DMS79 treated with DMSO at 0.1 percent for 48 hours (cell line): ENCODE data around the gene FAU.

Experiments
- DNase-seq: peaks from one replicate; lab custom pipeline; 2025; lab: John Stamatoyannopoulos, UW

FAU gene

DNA sequence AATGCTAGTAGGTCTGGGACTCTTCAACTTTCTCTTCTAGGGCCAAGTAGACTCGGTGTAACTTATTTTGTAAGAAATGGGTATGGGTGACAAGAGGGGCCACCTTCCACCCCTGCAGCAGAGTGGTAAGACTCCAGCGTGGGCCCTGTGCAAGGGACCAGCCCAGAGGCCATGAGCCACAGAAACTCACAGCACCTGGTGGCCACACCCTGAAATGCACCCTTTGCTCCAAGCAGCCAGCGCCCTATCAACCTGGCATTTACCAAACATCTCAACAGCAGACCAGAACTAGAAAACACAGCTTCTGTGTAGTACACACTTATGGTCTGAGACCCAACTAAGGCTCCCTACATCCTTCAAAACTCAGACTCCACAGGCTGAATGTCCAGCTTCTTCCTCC, 43.8 kb downstream of the FAU start:
- DNase-seq, result no peak

DNA sequence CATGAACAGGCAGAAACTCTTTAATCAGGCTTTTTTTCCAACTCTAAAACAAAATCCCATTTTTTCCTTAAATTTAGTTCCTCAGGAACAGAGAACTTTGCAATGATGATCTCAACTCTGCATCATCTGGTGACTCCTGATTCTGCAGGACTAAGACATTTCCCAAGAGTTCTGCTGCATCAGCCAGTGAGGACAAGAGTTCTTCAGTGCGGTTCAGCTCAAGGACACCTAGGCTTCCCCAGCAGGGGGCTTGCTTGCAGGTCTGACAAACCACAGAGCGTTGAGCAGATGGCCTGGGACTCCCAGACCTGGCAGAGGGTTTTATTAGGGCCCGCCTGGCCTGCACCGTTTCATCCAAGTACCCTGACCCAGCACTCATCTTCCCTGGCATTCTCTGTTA, 44.5 kb downstream of the FAU start:
- peak; percentile 7 for DNase-seq

DNA sequence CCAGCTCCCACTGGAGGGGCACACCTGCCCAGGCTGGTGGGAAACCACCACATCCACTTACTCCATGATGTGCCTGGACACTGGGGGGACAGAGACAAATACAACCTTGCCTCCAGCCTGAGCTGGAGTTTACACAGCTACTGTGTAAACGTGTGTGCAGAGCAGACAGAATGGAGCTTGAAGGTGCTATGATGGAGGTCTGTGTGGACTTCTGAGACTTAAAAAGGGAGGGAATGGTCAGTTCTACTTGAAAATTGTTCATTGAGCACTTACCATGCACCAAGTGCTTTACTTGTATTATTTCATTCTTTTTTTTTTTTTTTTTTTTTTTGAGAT, 49.3 kb downstream of the FAU start:
- no peak for DNase-seq

DNA sequence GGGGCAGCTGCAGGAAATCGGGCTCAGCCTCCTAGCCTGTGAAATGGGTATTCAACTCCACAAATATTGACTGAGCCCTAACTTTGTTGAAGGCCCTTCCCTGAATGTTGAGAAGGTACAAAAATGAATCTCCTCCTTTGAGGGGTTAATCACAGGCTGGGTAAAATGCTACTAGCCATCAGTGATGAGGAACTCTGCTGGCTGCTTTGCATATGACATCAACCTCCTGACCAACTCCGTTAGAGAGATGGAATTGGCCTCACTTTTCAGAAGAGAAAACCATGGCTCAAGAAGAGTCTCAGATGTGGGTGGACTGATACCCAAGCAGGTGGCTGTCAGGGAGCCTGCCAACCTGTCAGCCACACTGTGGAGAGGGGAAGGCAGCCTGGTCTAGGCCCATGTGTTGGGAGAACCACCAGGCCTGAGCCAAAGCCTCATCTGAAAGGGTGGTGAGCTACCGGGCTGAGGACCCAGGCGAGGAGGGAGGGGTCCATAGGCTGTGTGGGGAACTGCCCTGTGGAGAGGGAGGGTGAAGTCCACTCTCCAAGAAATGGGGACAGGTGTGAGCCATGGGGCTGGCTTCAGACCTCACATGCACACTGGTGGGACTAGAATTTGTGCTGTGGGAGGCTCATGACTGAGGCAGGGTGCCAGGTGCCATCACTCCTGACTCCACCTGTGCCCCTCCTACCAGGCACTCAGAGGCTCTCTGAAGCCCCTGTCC, 49.9 kb downstream of the FAU start:
- no peak for DNase-seq
